GM12872 (cell line): Measurements from ENCODE around the gene NXPH1.

Source experiments
- CTCF ChIP-seq: IDR thresholded peaks from 3 replicates; pipeline ENCODE4 v1.5.1; 2011; ENCODE audit warnings: low read depth, mild to moderate bottlenecking, low read length, moderate library complexity; ENCODE audit not compliant: insufficient read depth

The NXPH1 gene

GRCh38 chr7:8453535-8453934 is 20.1 kb downstream of the NXPH1 start:
- no peak for TF ChIP-seq CTCF

GRCh38 chr7:8455426-8455825 is 22.0 kb downstream of the NXPH1 start:
- TF ChIP-seq CTCF: no peak

GRCh38 chr7:8462309-8462708 is 28.9 kb downstream of the NXPH1 start:
- TF ChIP-seq CTCF: no peak

GRCh38 chr7:8465338-8465737 is 31.9 kb downstream of the NXPH1 start:
- no peak for TF ChIP-seq CTCF

GRCh38 chr7:8480527-8480926 is 47.1 kb downstream of the NXPH1 start:
- TF ChIP-seq CTCF: no peak

GRCh38 chr7:8481096-8481495 is 47.7 kb downstream of the NXPH1 start:
- TF ChIP-seq CTCF: no peak

GRCh38 chr7:8481752-8482446 is 48.5 kb downstream of the NXPH1 start:
- no peak for TF ChIP-seq CTCF
